Keratinocyte (primary cell): ENCODE measurements around the gene CNTD1. TPM values are rescaled to one million over a fixed set of nuclear protein-coding genes. Genes with fewer than 3 reads are reported as not detected.

Source experiments
- DNase-seq: peaks from one replicate; pipeline ENCODE4 v3.0.0-alpha.2; 2011; ENCODE audit warnings: low read depth, missing footprints, low spot score
- FAIRE-seq: peaks from 2 replicates; lab custom pipeline; 2011; peaks lifted over from hg19 to GRCh38; lab: Jason Lieb, UNC
- H2AFZ ChIP-seq: 2 replicates; pipeline ENCODE4 v1.6.0; 2012; ENCODE audit warnings: low read length, control low read depth, inconsistent platforms; ENCODE audit not compliant: control insufficient read depth
- H3K27ac ChIP-seq: 2 replicates; pipeline ENCODE4 v1.5.1; 2011; ENCODE audit warnings: low read length; ENCODE audit not compliant: control insufficient read depth, insufficient read depth
- H3K27me3 ChIP-seq: 3 replicates; pipeline ENCODE4 v1.6.0; 2011; ENCODE audit warnings: low read length; ENCODE audit not compliant: control insufficient read depth, insufficient read depth; ENCODE audit errors: extremely low read depth
- H3K36me3 ChIP-seq, 2 experiments: 2 replicates in 1 of 2; 3 replicates in 1 of 2; pipeline ENCODE4 v1.5.1; 2011; ENCODE audit warnings: low read length in 2 of 2, mild to moderate bottlenecking in 1 of 2; ENCODE audit not compliant: control insufficient read depth in 2 of 2, insufficient read depth in 2 of 2; ENCODE audit errors: extremely low read depth in 1 of 2
- H3K4me1 ChIP-seq: 3 replicates; pipeline ENCODE4 v1.5.1; 2011; ENCODE audit warnings: low read length; ENCODE audit not compliant: control insufficient read depth, insufficient read depth; ENCODE audit errors: extremely low read depth
- H3K4me2 ChIP-seq: 3 replicates; pipeline ENCODE4 v1.6.0; 2011; ENCODE audit warnings: low read depth, low read length; ENCODE audit not compliant: control insufficient read depth, insufficient read depth; ENCODE audit errors: extremely low read depth
- H3K4me3 ChIP-seq, 3 experiments: fragments of 200-600 bp in 1 of 3; sonication (generic) in 1 of 3; 2 replicates in 2 of 3; 3 replicates in 1 of 3; pipeline ENCODE4 v1.5.1; 2011 to 2016; ENCODE audit warnings: low read length in 3 of 3, mild to moderate bottlenecking in 3 of 3, control low read depth in 2 of 3, inconsistent platforms in 1 of 3, low read depth in 1 of 3, mixed read lengths in 1 of 3, mixed run types in 1 of 3, moderate library complexity in 1 of 3; ENCODE audit not compliant: control insufficient read depth in 2 of 3, insufficient read depth in 2 of 3; ENCODE audit errors: extremely low read depth in 1 of 3
- H3K79me2 ChIP-seq: 2 replicates; pipeline ENCODE4 v1.6.0; 2012; ENCODE audit warnings: low read length; ENCODE audit not compliant: control insufficient read depth, insufficient read depth
- H3K9ac ChIP-seq: 3 replicates; pipeline ENCODE4 v1.6.0; 2011; ENCODE audit warnings: low read length; ENCODE audit not compliant: control insufficient read depth, insufficient read depth; ENCODE audit errors: extremely low read depth
- H3K9me1 ChIP-seq: 3 replicates; pipeline ENCODE4 v1.6.0; 2011; ENCODE audit warnings: low read length; ENCODE audit not compliant: control insufficient read depth, insufficient read depth; ENCODE audit errors: extremely low read depth
- H3K9me3 ChIP-seq: 2 replicates; pipeline ENCODE4 v1.5.1; 2012; ENCODE audit warnings: low read depth, low read length; ENCODE audit not compliant: control insufficient read depth
- H4K20me1 ChIP-seq: 3 replicates; pipeline ENCODE4 v1.6.0; 2011; ENCODE audit warnings: low read length; ENCODE audit not compliant: control insufficient read depth, insufficient read depth; ENCODE audit errors: extremely low read depth
- EZH2 ChIP-seq: IDR thresholded peaks from one replicate; pipeline ENCODE4 v1.6.1; 2012; ENCODE audit warnings: inconsistent platforms, mild to moderate bottlenecking, low read length, moderate library complexity
- dilution Hi-C: fragments of 300-500 bp; cut with MboI; formaldehyde crosslinking; loops from one replicate; pipeline ENCODE4 v1.7.0; 2020; ENCODE audit warnings: low sequenced_read_pairs; ENCODE audit not compliant: extremely low pct_ligation_motif_present
- polyA plus RNA-seq, 5 experiments: library from polyadenylated mRNA; depleted of rRNA in 3 of 5; stranded (reverse) in 3 of 5; stranded (forward) in 1 of 5; unstranded in 1 of 5; fragments of >200 nt; gene quantifications; 1 replicate in 1 of 5; 2 replicates in 3 of 5; 3 replicates in 1 of 5; pipeline versions ENCODE4 v1.2.1 to v1.2.3, GENCODE V29; 2011 to 2012; ENCODE audit warnings: missing spikeins in 2 of 5, low read depth in 1 of 5, low replicate concordance in 1 of 5
- TF ChIP-seq, protein P1 (sequence below), 3 experiments: IDR thresholded peaks in 1 of 3; conservative IDR thresholded peaks in 1 of 3; optimal IDR thresholded peaks in 1 of 3; 2 replicates in 2 of 3; 3 replicates in 1 of 3; pipeline versions ENCODE3 to v1.5.1; 2011; ENCODE audit warnings: low read length in 3 of 3, mild to moderate bottlenecking in 3 of 3, moderate library complexity in 2 of 3, control low read depth in 1 of 3, inconsistent platforms in 1 of 3; ENCODE audit not compliant: insufficient read depth in 2 of 3; ENCODE audit errors: extremely low read depth in 1 of 3

Gene CNTD1
- polyA plus RNA-seq, 1 donor (not counting 4 experiments of a cell fraction or from before 2014, with no cell fraction given): not detected

DNA sequence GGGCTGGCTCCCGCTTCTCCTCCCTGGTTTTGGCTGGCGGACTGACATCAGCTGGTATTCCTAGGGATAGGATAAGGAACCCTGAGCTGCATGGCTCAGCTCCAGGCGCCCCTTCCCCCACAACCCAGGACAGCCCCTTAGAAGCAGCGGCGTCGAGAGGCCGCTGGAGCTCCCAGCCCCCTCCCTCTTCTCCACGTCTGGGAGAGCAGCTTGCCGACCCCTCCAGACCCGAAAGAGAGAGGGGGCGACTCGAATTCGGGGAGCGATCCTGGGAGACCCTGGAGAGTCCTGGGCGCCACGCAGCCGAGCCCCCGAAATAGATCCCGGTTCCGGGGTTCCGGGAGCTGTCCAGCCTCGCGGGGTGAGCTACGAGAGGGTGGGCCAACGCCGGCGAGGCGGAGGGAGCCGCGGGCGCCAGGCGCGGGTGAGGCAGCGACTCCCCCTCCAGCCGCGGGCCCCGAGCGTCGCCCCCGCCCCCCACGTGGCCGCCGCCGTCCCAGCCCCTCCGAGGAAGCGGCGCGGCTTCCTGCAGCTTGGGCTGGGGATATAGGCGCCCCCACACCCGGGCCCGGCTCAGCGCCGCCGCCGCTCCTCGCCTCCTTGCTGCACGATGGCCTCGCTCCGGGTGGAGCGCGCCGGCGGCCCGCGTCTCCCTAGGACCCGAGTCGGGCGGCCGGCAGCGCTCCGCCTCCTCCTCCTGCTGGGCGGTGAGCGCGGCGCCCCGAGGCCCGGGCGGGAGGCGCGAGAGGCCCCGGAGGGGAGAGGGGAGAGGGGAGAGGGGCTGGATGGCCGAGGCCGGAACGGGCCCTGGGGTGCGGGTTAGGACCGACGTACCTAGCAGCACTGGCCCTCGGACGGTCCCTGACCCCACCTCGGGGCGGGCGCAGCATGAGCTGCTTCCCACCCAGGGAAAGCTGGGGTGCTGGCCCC is 37.7 kb upstream of the CNTD1 start, which contains the start of gene RAMP2:
Gene RAMP2, plus strand, starts transcription at position 576 of the 930 bp plus-strand sequence. Its CDS starts 35 bp downstream, at position 611.
- Histone ChIP-seq H3K27me3 (peaks cover 30% of the 10 kb centered on the region), H3K4me1 (no peaks in the 10 kb centered on the region), H3K9me1 (no peaks in the 10 kb centered on the region), H3K79me2 (no peaks in the 10 kb centered on the region), H3K4me3 (peak within 1 kb of the TSS in 2 of 3 experiments; percentile 38 to 40), H4K20me1 (no peaks in the 10 kb centered on the region), H3K9ac (no peak within 1 kb of the TSS), H3K36me3 (no peaks in the 10 kb centered on the region), H2AFZ (peak within 1 kb of the TSS; percentile 56), H3K4me2 (peak within 1 kb of the TSS; percentile 60), H3K27ac (no peak within 1 kb of the TSS), H3K9me3 (no peaks in the 10 kb centered on the region)
- FAIRE-seq (no peak), DNase-seq (no peak)
- TF ChIP-seq, protein P1, sequence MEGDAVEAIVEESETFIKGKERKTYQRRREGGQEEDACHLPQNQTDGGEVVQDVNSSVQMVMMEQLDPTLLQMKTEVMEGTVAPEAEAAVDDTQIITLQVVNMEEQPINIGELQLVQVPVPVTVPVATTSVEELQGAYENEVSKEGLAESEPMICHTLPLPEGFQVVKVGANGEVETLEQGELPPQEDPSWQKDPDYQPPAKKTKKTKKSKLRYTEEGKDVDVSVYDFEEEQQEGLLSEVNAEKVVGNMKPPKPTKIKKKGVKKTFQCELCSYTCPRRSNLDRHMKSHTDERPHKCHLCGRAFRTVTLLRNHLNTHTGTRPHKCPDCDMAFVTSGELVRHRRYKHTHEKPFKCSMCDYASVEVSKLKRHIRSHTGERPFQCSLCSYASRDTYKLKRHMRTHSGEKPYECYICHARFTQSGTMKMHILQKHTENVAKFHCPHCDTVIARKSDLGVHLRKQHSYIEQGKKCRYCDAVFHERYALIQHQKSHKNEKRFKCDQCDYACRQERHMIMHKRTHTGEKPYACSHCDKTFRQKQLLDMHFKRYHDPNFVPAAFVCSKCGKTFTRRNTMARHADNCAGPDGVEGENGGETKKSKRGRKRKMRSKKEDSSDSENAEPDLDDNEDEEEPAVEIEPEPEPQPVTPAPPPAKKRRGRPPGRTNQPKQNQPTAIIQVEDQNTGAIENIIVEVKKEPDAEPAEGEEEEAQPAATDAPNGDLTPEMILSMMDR (optimal IDR thresholded peaks at IDR 0.05 in 1 of 3, IDR thresholded peaks at IDR 0.05 in 1 of 3, conservative IDR thresholded peaks at IDR 0.05 in 1 of 3; ENCODE audit: extremely low read depth in 1 of 3, insufficient read depth in 2 of 3, low read length in 3 of 3): no peak
- peak; percentile 37 for TF ChIP-seq EZH2
- dilution Hi-C loops: no loop called here

DNA sequence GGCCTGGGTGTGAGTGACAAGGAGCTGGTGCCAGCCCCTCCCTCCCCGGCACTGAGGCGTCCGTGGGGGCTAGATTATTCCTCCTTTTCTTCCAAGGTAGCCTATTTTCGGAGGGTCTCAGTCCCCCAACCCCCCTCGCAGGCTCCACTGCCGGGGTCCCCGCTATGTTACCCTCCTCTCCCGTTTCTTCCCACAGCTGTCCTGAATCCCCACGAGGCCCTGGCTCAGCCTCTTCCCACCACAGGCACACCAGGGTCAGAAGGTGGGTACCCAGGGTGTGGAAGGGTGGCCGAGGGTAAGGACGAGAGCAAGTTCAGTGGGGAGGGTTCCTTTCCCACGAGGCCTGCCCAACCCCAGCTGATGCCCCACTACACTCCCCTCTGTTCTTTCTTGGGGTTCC is 37.0 kb upstream of the CNTD1 start:
- FAIRE-seq (no peak), DNase-seq (no peak)
- dilution Hi-C loops: no loop called here
- TF ChIP-seq EZH2: no peak
- TF ChIP-seq, protein P1 (optimal IDR thresholded peaks at IDR 0.05 in 1 of 3, IDR thresholded peaks at IDR 0.05 in 1 of 3, conservative IDR thresholded peaks at IDR 0.05 in 1 of 3; ENCODE audit: extremely low read depth in 1 of 3, insufficient read depth in 2 of 3, low read length in 3 of 3): no peak
- no peak overlapping the region for H3K9ac ChIP-seq
- H3K79me2 ChIP-seq: no peaks in the 10 kb centered on the region
- no peaks in the 10 kb centered on the region for H3K36me3 ChIP-seq
- no peaks in the 10 kb centered on the region for H4K20me1 ChIP-seq
- peak overlapping the region in 1 of 3 experiments; percentile 38 for H3K4me3 ChIP-seq
- H3K27me3 ChIP-seq: peaks cover 30% of the 10 kb centered on the region
- H2AFZ ChIP-seq: no peak overlapping the region
- H3K4me1 ChIP-seq: no peaks in the 10 kb centered on the region
- H3K4me2 ChIP-seq: peak overlapping the region; percentile 60
- H3K9me1 ChIP-seq: no peaks in the 10 kb centered on the region
- no peaks in the 10 kb centered on the region for H3K9me3 ChIP-seq
- H3K27ac ChIP-seq: no peak overlapping the region
